Activated gamma-delta T cell treated with anti-CD3 and anti-CD28 coated beads, Interleukin-2, amount 50 U/mL, for 16 hours (primary cell): ENCODE data around the gene PTPRR.

ENCODE experiments used
- DNase-seq: peaks from one replicate; pipeline ENCODE4 v3.0.0-alpha.2; 2020; ENCODE audit warnings: low read depth

Gene PTPRR

GRCh38 chr12:70686907-70687306 lies 233.6 kb downstream of the PTPRR start:
- DNase-seq = no peak

GRCh38 chr12:70686299-70686698 lies 234.2 kb downstream of the PTPRR start:
- DNase-seq = no peak

DNA sequence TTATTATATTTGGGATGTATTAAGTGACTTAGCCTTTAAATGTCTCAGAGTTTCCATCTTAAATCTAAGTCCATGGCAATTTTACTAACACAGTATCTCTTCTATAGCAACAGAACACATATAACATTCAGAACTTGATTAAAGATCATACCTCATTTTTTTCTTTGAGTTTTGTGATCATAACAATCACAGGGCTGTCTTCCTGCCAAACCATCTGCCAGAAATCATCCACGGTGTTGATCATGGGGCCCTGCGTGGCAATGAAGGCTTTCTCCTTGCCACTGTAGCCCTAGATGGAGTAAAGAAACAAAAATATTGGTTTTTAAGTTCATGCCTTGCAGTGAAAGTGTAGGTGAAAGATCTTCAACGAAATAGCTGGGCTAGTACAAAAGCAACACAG lies 236.6 kb downstream of the PTPRR start:
- no peak for DNase-seq

- no peak for DNase-seq
Observed at GRCh38 chr12:70671698-70672097, 248.8 kb downstream of the PTPRR start.

DNA sequence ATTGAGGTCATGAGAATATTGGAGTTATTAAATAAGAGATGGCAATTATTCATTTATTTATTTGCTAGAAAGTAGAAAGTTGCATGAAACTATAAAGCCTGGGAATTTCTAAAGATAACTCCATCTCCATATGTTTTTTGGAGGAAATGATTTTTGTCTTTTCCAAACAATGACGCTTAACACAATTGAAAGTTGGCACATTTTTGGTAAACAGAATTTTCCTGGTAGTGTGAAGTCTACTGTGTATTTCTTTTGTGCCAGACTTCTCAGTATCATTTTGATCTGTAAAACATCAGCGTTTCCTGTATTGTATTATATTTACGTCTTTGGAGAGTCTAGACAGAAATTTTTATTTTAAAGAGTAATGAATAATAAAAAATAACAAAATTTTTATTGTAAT lies 249.6 kb downstream of the PTPRR start:
- DNase-seq = no peak

DNA sequence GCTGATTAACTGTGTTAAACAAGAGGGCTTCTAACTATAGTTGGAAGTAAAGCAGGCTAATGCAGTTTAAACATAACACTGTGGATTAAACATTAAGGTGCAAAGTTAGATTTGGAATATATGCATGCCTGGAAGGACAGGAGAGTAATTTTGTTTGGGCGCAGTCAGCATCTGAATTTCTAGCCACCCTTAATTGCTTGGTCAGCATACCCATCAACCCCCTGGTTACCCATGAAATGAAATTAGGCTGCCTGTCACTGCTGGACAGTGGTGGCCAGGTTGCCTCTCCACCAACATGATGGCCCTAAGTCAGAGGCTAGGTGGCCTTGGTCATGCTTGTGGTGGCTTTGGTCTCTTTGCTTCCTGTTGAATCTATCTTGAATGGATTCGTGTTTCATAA lies 253.3 kb downstream of the PTPRR start:
- DNase-seq = no peak

DNA sequence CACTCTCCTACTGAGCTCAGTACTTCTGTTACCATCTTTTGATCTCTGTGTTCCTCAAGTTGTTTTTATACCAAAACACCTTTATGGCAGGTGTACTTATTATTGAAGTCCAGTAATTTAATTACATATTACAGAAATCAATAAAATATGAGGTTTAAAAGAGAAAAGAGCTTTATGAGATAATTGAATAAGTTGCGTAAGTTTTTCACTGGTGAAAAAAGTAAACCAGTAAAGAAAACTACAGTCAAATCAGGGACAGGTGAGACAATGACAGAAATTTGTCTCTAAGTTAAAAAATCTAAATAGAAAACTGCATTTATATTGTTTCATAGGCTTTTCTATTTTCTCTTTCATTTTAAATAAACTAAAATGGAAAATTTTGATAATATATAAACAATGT lies 254.2 kb downstream of the PTPRR start:
- no peak for DNase-seq

DNA sequence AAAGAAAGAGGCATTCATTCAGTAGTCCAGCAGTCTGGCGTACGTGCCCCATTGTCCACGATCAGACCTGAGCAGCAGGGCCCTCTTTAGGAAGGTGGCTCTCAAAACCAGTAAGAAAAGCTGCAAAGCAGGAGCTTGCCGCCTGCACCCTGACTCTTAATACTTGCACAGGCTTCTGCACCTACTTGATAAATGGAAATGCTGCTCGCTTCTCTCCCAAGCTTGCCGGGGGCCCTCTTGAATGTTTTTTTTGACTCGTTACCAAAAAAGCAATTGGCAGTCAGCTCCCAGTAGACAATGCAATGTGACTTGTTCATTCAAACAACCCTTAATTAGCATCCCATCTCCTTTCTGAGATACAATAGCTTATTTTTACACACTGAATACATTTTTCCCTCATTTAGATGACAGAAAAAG lies 256.1 kb downstream of the PTPRR start:
- DNase-seq = no peak

DNA sequence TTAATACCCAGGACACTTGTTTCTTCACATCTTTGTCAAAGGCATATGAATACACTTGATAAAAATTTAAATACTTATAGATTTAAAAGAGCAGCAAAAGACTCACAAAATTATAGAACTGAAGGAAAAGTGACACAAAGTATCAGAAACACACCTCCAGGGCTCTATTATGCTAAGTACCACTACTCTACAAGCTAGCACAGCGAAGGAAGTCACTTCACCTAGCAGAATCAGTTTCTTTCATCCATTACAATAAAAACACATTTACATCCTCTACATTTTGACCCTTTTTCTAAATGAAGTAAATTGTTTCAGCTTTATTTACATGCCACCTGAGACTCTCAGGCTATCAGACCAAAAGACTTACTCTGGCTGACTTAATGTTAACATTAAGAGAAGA lies 256.7 kb downstream of the PTPRR start:
- no peak for DNase-seq

DNA sequence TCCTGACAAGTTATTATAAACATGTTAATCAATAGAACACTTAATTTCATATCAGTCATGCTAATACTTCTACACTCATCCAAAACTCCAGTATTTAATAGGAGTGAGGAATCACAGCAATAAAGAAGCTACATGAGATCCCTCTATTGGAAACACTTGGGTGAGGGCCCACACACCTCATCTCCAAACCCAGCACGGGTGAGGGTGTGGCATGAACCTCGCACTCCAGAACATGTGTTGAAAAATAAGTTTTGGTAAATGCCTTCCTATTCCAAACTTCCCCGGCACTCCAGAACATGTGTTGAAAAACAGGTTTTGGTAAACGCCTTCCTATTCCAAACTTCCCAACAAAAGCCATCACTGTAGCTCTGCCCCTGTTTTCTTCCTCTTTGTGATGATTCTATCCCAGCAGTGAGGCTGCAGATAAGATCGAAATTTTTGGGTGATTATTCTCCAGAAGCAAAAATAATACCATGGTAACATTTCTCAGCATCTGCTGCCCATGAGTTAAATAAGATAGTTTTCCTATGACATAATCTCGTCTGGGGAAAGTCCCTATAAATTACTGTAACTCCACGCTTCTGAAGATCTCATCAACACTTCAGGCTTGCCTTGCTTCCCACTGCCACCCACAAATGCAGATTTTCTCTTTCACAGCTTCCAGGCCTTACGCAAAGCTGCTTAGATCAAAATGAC lies 258.9 kb downstream of the PTPRR start:
- DNase-seq = no peak

GRCh38 chr12:70660620-70661219 lies 259.8 kb downstream of the PTPRR start:
- DNase-seq = no peak

DNA sequence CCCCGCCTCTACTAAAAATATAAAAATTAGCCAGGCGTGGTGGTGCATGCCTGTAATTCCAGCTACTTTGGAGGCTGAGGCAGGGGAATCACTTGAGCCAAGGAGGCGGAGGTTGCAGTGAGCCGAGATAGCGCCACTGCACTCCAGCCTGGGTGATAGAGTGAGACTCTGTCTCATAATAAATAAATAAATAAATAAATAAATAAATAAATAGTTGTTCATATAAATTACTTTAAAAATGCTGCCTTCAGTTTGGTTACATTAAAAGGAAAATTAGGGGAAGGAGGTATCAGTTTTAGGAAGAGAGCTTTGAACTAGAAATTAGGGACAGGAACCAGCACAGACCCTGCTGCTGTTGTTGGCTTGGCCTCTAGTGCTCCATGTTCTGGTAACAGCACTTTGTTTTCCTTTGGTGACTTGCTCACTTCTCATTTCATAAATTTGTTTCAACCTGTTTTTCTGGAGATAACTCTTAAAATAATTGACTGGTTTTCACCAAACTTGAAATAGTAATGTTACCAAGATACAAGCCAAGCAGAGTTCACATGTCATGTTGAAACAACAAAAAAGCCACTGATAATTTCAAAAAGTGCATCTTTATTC lies 260.4 kb downstream of the PTPRR start:
- DNase-seq = no peak

- DNase-seq = no peak
Observed at GRCh38 chr12:70659077-70659606, 261.4 kb downstream of the PTPRR start.

GRCh38 chr12:70657616-70658286 lies 262.8 kb downstream of the PTPRR start:
- no peak for DNase-seq

GRCh38 chr12:70652451-70652850 lies 268.1 kb downstream of the PTPRR start:
- DNase-seq = no peak

- no peak for DNase-seq
Observed at GRCh38 chr12:70648831-70649230, 271.7 kb downstream of the PTPRR start.

DNA sequence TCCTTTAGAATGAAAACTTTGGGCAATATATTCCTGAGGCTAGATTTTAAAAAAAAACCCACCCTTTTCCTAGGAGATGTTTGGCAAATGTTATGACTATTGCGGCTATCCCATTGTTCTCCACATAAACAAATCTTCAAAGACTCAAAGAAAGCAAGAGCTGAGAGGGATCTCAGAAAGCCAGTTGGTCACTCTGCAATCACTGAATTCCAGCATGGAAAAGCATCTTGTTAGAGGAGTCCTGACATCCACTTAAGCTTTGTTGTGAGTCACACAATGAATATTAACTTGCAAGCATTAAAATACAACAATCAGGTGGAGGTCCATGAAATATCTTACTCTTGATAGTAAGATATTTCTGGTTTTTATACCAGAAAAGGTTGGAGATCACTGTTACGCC lies 272.3 kb downstream of the PTPRR start:
- DNase-seq = no peak

DNA sequence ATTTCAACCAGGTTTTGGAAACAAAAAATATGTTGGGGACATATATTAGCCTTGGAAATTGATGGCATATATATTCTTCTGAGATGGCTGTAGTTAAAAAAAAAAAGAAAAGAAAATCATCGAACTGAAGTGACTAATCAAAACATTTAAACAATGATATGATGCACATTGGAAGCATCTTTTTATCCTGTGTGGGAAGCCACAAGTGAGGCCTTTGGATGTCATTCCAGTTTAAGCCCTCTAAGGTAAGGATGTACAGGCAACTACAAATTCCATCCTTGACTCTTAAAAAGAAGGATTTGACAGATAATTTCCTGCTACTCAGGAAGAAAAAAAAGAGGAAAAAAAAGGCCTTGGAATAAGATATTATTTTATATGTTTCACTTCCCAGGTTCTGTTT lies 273.7 kb downstream of the PTPRR start:
- DNase-seq = no peak

DNA sequence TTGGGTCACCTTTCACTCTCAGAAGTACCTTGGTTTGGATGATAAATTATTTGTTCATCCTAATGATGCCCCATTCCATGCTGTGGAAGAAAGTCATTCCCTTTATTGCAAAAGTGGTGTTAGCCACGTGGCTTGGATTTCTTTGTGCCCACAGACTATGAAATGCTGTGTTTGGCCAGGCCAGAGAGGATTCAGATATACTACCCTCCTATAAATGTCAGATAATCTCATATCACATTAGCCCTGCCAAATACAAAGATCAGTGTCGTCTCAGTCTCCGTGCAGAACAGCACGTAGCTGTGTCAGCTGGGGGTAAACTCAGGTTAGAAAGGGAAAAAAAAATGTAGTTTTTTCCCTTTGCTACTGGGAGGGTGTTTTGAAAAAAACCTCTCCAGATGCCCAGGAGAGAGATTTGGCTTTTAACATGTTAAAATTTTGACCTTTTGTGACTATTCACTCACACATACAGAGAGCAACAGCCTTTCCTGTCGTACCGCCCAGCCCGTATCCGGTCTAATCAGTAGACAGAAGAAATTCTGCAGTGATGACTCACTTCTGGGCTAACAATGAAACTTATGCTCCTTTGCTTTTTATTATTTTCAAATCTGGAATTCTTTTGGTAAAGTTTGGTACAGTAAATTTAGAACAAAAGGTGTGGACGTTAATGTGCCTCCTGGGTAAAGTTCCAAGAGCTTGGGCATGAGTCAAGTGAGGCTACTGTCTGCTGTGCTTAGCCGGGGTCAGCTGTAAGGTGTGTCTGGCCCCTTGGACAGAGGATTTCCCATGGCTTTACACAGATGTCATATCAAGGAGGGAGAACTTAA lies 274.8 kb downstream of the PTPRR start:
- no peak for DNase-seq

DNA sequence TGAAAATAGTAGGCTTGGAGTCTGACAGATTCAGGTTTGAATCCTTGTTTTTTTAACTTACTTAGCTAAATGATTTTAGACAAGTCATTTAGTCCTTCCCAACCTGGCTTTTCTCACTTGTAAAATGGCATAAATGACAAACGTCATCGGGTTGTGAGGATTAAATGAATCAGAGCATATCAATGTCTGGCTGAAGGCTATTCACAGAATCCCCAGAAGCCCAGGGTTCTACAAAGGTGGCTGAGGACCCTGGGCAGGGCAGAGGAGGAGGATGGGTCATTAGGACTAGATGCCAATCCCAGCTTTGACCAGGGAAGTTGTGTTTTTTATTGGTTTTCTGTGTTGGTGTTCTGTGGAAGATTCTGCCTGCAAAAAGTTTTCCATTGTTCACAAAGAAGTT lies 275.7 kb downstream of the PTPRR start:
- no peak for DNase-seq

DNA sequence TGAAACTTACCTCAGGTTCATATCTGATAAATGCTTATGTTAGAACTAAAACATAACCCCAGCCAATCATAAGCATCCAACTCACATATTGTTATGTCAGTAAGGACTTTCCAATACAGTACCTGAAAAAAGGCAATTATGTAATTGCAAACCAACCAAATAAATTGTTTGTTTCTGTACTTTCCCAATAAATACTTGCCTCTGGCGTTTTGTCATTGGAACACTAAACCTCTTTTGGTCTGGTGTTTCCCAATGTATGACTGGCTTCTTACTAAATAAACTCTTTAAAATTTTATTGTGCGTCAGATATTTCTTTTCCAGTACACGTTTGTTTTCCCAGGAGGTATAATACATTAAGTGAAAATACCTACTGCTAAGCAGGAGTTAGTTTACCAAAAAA lies 276.6 kb downstream of the PTPRR start:
- no peak for DNase-seq

- DNase-seq = no peak
Observed at GRCh38 chr12:70641691-70642090, 278.8 kb downstream of the PTPRR start.
